ENCODE data around the gene GGT7. TPM values are rescaled to one million over a fixed set of nuclear protein-coding genes. Genes with fewer than 3 reads are reported as not detected.

Gene GGT7
- total RNA-seq, 1 experiment from 2014 or later: 27.7 TPM

DNA sequence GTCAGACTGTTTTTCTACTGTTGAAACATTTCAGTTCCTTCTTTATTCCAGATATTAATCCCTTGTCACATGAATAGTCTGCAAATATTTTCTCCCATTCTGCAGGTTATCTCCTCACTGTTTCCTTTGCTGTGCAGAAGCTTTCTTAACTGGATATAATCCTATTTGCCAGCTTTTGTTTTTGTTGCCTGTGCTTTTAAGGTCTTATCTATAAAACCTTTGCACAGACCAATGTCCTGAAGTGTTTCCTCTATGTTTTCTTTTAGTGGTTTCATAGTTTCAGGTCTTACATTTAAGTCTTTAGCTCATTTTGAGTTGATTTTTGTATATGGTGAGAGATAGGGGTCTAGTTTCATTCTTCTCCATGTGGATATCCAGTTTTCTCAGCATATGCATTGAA is 66.4 kb downstream of the GGT7 start:
- Mint-ChIP-seq H3K9me3 (peaks cover 4% of the 10 kb centered on the region; the same call in 1 of the 2 replicates), H3K27me3 (ENCODE audit: low read depth) (no peaks in the 10 kb centered on the region), H3K27ac (no peak overlapping the region), H3K4me1 (peaks cover 4% of the 10 kb centered on the region), H3K4me3 (no peak overlapping the region), H3K36me3 (no peaks in the 10 kb centered on the region)
- DNase-seq (ENCODE audit: low spot score) (no peak), ATAC-seq (no peak)
- CTCF ChIA-PET: interaction anchor here (1.4 kb wide), 1 partner anchor 36 kb away, joined by 3 read pairs; no protein-coding TSS in a partner anchor
- POLR2A ChIA-PET: no interaction called here
- TF ChIP-seq CBFB (CRISPR knock-in tag; IDR thresholded peaks at IDR 0.05; ENCODE audit: low read depth): no peak
- TF ChIP-seq, protein P1, sequence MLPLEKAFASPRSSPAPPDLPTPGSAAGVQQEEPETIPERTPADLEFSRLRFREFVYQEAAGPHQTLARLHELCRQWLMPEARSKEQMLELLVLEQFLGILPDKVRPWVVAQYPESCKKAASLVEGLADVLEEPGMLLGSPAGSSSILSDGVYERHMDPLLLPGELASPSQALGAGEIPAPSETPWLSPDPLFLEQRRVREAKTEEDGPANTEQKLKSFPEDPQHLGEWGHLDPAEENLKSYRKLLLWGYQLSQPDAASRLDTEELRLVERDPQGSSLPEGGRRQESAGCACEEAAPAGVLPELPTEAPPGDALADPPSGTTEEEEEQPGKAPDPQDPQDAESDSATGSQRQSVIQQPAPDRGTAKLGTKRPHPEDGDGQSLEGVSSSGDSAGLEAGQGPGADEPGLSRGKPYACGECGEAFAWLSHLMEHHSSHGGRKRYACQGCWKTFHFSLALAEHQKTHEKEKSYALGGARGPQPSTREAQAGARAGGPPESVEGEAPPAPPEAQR (CRISPR knock-in tag; IDR thresholded peaks at IDR 0.05): no peak
- TF ChIP-seq OVOL2 (CRISPR knock-in tag; IDR thresholded peaks at IDR 0.05; ENCODE audit: borderline replicate concordance): no peak
- TF ChIP-seq PRRX2 (CRISPR knock-in tag; IDR thresholded peaks at IDR 0.05): no peak
- no peak for TF ChIP-seq E2F5 (CRISPR knock-in tag; IDR thresholded peaks at IDR 0.05)
- no peak for TF ChIP-seq FOXJ3 (CRISPR knock-in tag; IDR thresholded peaks at IDR 0.05; ENCODE audit: borderline replicate concordance)
- TF ChIP-seq GABPB1 (CRISPR knock-in tag; IDR thresholded peaks at IDR 0.05): no peak

DNA sequence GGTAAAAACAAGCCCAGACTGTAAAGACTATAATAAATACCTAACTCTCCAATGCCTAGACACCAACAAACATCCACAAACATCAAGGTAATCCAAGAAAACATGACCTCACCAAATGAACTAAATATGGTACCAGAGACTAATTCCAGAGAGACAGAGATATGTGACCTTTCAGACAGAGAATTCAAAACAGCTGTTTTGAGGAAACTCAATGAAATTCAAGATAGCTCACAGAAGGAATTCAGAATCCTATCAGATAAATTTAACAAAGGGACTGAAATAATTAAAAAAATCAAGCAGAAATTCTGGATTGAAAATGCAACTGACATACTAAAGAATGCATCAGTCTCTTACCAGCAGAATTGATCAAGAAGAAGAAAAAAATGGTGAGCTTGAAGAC is 73.8 kb downstream of the GGT7 start:
- Mint-ChIP-seq H3K9me3 (peaks cover 4% of the 10 kb centered on the region; the same call in 1 of the 2 replicates), H3K4me3 (no peak overlapping the region), H3K4me1 (no peaks in the 10 kb centered on the region), H3K36me3 (no peaks in the 10 kb centered on the region), H3K27me3 (ENCODE audit: low read depth) (no peaks in the 10 kb centered on the region), H3K27ac (no peak overlapping the region)
- no peak for TF ChIP-seq ZNF396 (CRISPR knock-in tag; IDR thresholded peaks at IDR 0.05; ENCODE audit: borderline replicate concordance)
- TF ChIP-seq, protein P2, sequence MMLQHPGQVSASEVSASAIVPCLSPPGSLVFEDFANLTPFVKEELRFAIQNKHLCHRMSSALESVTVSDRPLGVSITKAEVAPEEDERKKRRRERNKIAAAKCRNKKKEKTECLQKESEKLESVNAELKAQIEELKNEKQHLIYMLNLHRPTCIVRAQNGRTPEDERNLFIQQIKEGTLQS (CRISPR knock-in tag; conservative IDR thresholded peaks at IDR 0.05): no peak
- TF ChIP-seq TCF7 (CRISPR knock-in tag; IDR thresholded peaks at IDR 0.05; ENCODE audit: low read depth): no peak
- TF ChIP-seq HMGA2 (CRISPR knock-in tag; IDR thresholded peaks at IDR 0.05): no peak
- TF ChIP-seq NR3C1 (CRISPR knock-in tag; conservative IDR thresholded peaks at IDR 0.05; ENCODE audit: low read depth): no peak
- no peak for TF ChIP-seq MLX (CRISPR knock-in tag; IDR thresholded peaks at IDR 0.05)
- TF ChIP-seq, protein P3, sequence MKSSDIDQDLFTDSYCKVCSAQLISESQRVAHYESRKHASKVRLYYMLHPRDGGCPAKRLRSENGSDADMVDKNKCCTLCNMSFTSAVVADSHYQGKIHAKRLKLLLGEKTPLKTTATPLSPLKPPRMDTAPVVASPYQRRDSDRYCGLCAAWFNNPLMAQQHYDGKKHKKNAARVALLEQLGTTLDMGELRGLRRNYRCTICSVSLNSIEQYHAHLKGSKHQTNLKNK (CRISPR knock-in tag; IDR thresholded peaks at IDR 0.05): no peak
- TF ChIP-seq SMAD4 (CRISPR knock-in tag; IDR thresholded peaks at IDR 0.05): no peak
- TF ChIP-seq, protein P4, sequence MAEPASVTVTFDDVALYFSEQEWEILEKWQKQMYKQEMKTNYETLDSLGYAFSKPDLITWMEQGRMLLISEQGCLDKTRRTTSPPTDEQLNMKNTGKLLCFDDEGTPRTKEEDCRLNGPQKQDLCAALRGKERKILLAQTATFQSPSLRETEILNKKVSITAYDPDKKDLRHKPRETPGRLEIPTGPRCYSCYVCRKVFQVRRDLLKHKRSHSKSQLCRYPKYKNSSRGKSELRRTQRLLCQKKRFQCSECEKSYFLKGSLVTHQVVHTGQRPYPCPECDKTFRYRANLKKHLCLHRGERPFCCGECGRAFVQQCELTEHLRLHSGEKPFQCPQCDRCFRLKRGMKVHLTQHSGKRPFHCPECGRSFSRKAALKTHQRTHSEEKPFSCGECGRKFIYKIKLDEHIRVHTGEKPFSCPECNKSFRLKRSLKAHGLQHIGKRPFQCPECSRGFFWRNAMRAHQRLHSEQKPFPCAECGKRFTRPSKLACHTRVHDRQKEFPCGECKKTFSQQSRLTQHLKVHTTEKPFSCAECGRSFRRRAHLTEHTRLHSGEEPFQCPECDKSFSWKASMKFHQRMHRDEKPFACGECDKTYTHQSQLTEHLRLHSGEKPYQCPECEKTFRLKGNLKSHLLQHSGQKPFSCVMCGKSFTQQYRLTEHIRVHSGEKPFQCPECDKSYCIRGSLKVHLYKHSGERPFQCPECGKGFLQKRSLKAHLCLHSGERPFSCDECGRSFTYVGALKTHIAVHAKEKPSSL (CRISPR knock-in tag; conservative IDR thresholded peaks at IDR 0.05): no peak
- CTCF ChIA-PET: no interaction called here
- POLR2A ChIA-PET: no interaction called here
- ATAC-seq (no peak), DNase-seq (ENCODE audit: low spot score) (no peak)

DNA sequence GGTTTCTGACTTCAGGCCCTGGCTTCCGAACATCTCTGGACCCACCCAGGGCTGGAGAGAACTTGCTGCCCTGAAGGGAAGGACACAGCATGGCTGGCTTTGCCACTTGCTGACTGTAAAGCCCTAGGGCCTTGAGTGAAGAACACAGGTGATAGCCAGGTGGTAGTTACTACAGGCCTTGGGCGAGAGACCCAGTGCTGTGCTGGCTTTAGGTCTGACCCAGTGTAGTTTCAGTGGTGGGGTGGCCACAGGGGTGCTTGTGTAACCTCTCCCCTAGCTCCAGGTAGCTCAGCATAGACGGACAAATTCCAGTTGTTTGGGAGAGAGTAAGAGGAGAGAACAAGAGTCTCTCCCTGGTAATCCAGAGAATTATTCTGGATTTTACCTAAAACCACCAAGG is 74.3 kb downstream of the GGT7 start:
- ChIA-PET POLR2A (no interaction called here), CTCF (no interaction called here)
- Mint-ChIP-seq H3K9me3 (peaks cover 4% of the 10 kb centered on the region; the same call in 1 of the 2 replicates), H3K4me3 (no peak overlapping the region), H3K27me3 (ENCODE audit: low read depth) (no peaks in the 10 kb centered on the region), H3K36me3 (no peaks in the 10 kb centered on the region), H3K27ac (no peak overlapping the region), H3K4me1 (no peaks in the 10 kb centered on the region)
- DNase-seq (ENCODE audit: low spot score) (no peak), ATAC-seq (no peak)
- TF ChIP-seq FOXK1 (CRISPR knock-in tag; IDR thresholded peaks at IDR 0.05) (no peak), ZNF396 (CRISPR knock-in tag; IDR thresholded peaks at IDR 0.05; ENCODE audit: borderline replicate concordance) (no peak), ZNF671 (CRISPR knock-in tag; IDR thresholded peaks at IDR 0.05) (no peak)
